Activated CD4-positive, alpha-beta T cell treated with anti-CD3 and anti-CD28 coated beads, Interleukin-2, amount 50 U/mL, for 4 hours (primary cell): ENCODE data around the gene BRD2.

ENCODE experiments used
- DNase-seq, 2 experiments: peaks; one replicate each; pipeline ENCODE4 v3.0.0-alpha.2; 2020

Gene BRD2

GRCh38 chr6:33001685-33002084 lies 33.3 kb downstream of the BRD2 start:
- DNase-seq = no peak

GRCh38 chr6:33004940-33005339 lies 36.5 kb downstream of the BRD2 start:
- DNase-seq = no peak

- no peak for DNase-seq
These were observed 39.5 kb downstream of the BRD2 start for GRCh38 chr6:33007831-33008400.

DNA sequence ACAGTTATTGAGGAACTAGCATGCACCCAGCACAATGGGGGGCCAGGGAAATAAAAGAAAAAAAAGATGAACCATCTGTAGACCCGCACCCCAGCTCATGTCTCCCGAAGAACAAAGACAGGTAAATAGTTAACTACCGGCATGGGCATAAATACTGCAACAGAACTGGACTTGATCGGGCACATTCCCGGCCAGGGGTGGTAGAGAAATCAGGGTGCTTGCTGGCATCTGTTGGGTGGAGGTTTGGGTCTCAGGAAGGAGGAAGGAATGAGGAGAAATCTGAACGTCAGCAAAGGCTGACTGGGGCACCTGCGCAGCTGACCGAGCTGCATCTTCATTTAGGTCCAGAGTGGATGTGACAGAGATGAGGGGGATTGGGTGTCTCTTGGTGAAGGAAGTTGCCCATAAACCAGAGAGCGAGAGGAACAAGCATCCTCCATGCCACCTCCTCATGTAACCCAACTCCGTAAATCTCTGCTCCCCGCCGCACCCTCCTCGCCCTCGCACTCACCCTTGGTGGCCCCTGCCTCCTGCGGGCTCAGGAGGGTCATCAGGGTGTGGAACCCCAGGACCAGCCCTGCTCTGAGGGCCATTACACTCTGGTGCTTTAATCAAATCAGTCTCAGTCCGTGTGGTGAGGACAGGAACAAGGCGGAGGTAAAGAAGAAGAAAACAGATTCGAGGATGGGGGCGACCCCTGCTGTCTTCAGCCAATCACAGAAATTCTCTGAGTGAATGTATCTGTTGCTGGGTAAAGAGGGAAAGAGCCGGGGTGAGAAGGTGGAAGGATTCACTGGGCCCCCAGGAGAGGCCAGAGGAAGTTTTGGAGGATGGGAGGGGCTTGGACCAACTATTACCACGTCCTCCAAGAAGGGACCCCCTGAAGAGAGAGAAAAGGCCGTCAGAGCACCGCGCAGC lies 40.8 kb downstream of the BRD2 start, which contains the start of gene HLA-DOA:
HLA-DOA (minus strand) TSS at position 648 of the 918 bp plus-strand sequence.
- peak; percentile 15 to 22 for DNase-seq

- DNase-seq = no peak
These were observed 42.0 kb downstream of the BRD2 start for GRCh38 chr6:33010356-33010755.

DNA sequence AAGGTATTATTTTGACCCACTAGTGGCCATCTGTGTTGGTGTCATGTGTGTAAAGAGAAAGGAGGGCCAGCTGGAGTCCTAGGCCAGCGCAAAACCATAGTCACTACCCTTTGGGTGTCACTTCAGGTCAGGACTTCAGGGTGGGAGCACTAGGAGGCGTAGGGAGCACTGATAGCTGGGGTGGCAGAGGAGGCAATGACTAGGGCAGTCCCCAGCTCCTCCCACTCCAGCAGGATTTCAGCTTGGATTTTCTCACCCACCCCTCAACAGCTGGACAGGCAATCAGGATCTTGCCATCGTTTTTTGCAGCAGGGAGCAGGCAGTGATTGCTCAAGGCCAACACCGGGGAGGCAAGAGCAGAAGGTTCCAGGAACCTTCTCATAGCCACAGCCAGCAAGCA lies 45.2 kb downstream of the BRD2 start:
- no peak for DNase-seq

DNA sequence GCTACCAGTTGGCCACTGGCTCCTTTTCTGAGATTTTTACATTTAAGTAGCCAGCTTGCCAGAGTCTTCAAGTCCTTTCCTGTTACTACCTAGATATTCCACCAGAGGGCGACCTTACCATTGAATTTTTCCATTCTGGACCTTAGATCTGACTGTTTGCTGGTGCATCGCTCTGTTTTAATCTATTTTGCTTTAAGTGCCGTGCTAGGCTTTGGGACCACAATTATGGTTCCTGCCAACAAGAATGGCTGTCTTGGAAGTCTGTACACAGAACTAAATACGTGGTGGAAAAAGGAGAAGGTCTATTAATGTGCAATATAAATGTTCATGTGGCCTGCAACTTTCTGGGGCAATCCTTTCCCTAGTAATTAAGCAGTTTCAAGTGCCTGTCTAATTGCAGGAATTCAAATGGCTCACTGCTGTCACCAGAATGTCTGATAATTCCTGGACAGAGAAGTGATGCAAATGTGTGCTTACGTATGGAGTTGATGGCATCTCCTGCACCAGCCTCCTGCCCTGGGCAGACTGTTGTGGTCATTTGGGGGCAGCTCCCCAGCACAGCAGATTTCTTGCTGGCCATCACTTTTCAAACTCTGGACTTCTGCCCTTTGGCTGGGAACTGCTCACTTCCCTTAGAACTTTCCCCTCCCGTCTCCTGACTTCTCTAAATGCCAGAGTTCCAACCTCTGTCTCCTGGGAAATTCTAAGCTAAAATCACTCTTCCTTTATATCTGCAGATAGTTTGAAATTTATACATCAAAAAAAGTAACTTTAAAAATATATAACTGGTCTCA lies 46.6 kb downstream of the BRD2 start:
- DNase-seq = peak; percentile 19 to 24

DNA sequence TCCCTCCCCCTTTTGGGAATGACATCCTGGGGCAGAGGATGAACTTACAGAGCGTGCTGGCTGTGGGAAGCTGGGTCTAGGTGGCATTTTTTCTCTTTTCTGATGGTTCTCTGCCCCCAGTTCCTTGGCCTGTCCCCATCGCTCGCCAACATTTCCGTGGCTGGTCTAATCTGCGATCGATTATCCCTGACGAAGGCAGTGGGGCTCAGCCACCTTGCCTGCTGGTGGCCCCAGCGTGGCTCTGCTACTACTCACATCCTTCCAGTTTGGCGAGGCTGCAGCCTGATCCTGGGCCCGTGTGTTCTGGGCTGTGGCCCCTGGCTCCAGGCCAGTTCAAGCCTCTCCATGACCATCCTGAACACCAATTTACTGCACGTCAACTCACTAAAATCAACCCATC lies 47.4 kb downstream of the BRD2 start:
- no peak for DNase-seq

DNA sequence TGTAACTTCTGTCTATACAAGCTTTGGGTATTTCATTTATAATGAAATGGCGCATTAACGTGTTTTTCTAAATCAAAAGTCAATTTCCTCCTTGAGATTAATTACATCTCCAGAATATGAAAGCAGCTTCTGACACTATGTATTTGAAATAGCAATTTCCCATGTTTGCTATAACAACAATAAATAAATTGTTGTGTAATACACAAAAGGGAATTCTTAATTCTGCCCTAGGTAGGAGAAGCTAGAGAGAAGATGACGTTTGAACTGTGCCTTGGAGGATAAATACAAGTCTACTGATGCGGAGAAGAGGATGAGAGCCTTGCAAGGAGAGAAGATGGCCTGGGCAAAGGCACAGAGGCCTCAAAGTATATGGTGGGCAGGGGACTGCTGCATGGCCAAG lies 48.6 kb downstream of the BRD2 start:
- no peak for DNase-seq

- DNase-seq = no peak
These were observed 49.4 kb downstream of the BRD2 start for GRCh38 chr6:33017694-33018353.

- DNase-seq = no peak
These were observed 50.0 kb downstream of the BRD2 start for GRCh38 chr6:33018418-33018817.

- peak; percentile 29 to 37 for DNase-seq
These were observed 50.5 kb downstream of the BRD2 start for GRCh38 chr6:33018904-33019303.

GRCh38 chr6:33019372-33019771 lies 51.0 kb downstream of the BRD2 start:
- no peak for DNase-seq

DNA sequence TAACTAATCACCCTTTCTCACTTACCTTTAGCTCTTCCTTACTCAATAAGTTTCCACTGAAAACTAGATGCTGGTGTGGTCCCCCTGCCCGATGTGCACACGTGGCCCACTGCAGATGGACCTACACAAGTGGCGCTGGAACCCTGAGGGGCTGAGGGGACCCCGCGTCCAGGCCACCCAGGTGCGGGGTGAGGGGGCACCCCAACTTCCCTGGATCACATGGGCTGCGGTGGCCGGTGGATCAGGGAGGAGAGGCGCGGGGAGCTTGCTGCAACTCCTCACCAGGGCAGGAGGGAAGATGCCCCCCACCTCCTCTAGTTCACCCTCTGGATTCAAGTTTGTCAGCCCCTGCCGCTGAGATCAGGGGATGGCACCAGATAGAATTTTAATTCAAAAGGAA lies 53.5 kb downstream of the BRD2 start:
- no peak for DNase-seq

DNA sequence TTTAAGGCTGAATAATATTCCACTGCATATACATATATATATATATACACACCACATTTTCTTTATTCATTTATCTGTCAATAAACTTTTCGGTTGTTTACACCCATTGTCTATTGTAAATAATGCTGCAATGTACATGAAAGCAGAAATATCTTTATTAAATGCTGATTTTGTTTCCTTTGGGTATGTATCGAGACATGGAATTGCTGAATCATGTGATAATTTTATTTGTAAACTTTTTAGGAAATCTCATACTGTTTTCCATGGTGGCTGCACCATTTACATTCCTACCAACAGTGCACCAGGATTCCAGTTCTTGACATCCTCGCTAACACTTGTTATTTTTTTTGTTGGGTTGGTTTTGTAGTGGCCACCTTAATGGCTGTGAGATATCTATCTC lies 55.1 kb downstream of the BRD2 start:
- no peak for DNase-seq

GRCh38 chr6:33024521-33024920 lies 56.1 kb downstream of the BRD2 start:
- no peak for DNase-seq

GRCh38 chr6:33028220-33028849 lies 59.9 kb downstream of the BRD2 start:
- no peak for DNase-seq

GRCh38 chr6:33029328-33030184 lies 61.2 kb downstream of the BRD2 start:
- no peak for DNase-seq

DNA sequence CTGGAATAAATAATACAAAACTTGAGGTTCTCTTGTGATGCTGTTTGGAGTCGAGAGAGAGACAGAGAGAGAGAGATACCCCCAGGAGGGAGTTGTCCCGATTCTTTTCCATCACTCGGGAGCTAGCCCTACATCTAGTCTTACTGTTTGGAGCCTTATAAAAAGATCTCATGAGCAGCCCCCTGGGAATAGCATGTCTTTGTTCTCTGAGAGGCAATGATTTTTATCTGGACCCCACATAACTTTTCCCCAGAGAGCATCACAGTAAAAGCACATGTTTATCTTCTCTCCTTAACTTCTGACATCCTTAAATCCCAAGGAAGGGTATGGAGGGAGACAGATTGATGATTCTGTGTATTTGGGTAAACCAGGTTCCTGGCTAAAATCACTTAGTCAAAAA lies 61.9 kb downstream of the BRD2 start:
- no peak for DNase-seq
